HFFc6 (cell line): ENCODE measurements around the gene FOLR2. TPM values are rescaled to one million over a fixed set of nuclear protein-coding genes. Genes with fewer than 3 reads are reported as not detected.

Experiments
- DNase-seq: peaks from one replicate; pipeline ENCODE4 v3.0.0-alpha.2; 2018
- H3K27ac Mint-ChIP-seq: 2 replicates; pipeline ENCODE4 v1.8.0; 2020; ENCODE audit warnings: mild to moderate bottlenecking, mixed read lengths
- H3K27me3 Mint-ChIP-seq: 2 replicates; pipeline ENCODE4 v1.8.0; 2021; ENCODE audit warnings: mild to moderate bottlenecking, moderate library complexity, mixed read lengths; ENCODE audit not compliant: insufficient read depth
- H3K36me3 Mint-ChIP-seq: 2 replicates; pipeline ENCODE4 v1.8.0; 2021; ENCODE audit warnings: low read depth, mixed read lengths
- H3K4me1 Mint-ChIP-seq: 2 replicates; pipeline ENCODE4 v1.8.0; 2020; ENCODE audit warnings: low read depth, mixed read lengths
- H3K4me3 Mint-ChIP-seq: 2 replicates; pipeline ENCODE4 v1.8.0; 2020; ENCODE audit warnings: mild to moderate bottlenecking, moderate library complexity, mixed read lengths
- H3K9me3 Mint-ChIP-seq: 2 replicates; pipeline ENCODE4 v1.8.0; 2020; ENCODE audit warnings: mild to moderate bottlenecking, mixed read lengths
- CTCF ChIP-seq: fragments of 200-600 bp; sonication (generic); IDR thresholded peaks from 2 replicates; pipeline ENCODE4 v1.5.0; 2021; ENCODE audit warnings: antibody characterized with exemption, mild to moderate bottlenecking
- total RNA-seq, 6 experiments: library from RNA; stranded (reverse); fragmentation: NEBNext Ultra II Directional; extraction: Animal tissue kit (Norgen Biotek cat#: 25700); gene quantifications; 2 replicates in 1 of 6; 3 replicates in 5 of 6; pipeline ENCODE4 v1.2.3, GENCODE V29; 2021

Gene FOLR2
- total RNA-seq, 6 experiments from 2014 or later, result not detected

GRCh38 chr11:72230764-72231365 lies 14.3 kb downstream of the FOLR2 start:
- no peak for DNase-seq
- Mint-ChIP-seq H3K27ac (no peak overlapping the region), H3K4me1 (peaks cover 6% of the 10 kb centered on the region; the same call in 1 of the 2 replicates), H3K9me3 (no peaks in the 10 kb centered on the region), H3K36me3 (peaks cover 32% of the 10 kb centered on the region), H3K27me3 (no peaks in the 10 kb centered on the region), H3K4me3 (no peak overlapping the region)
- TF ChIP-seq CTCF, result no peak

GRCh38 chr11:72231396-72232259 lies 15.0 kb downstream of the FOLR2 start:
- Mint-ChIP-seq H3K36me3 (peaks cover 32% of the 10 kb centered on the region), H3K27ac (no peak overlapping the region; the same call in 1 of the 2 replicates)
- no peak for TF ChIP-seq CTCF

GRCh38 chr11:72232260-72233055 lies 15.9 kb downstream of the FOLR2 start:
- Mint-ChIP-seq H3K27me3 (no peaks in the 10 kb centered on the region; the same call in 1 of the 2 replicates), H3K27ac (peak overlapping the region; percentile 33; the same call in 1 of the 2 replicates), H3K4me3 (no peak overlapping the region), H3K36me3 (peaks cover 32% of the 10 kb centered on the region), H3K9me3 (no peaks in the 10 kb centered on the region), H3K4me1 (no peaks in the 10 kb centered on the region)
- DNase-seq, result no peak
- no peak for TF ChIP-seq CTCF

More at GRCh38 chr11:72231396-72232259, 15.0 kb downstream of the FOLR2 start:
- Mint-ChIP-seq H3K27me3 (no peaks in the 10 kb centered on the region; the same call in 1 of the 2 replicates), H3K4me1 (no peaks in the 10 kb centered on the region; the same call in 1 of the 2 replicates), H3K4me3 (no peak overlapping the region), H3K9me3 (no peaks in the 10 kb centered on the region)
- DNase-seq, result no peak

GRCh38 chr11:72233056-72233772 lies 16.6 kb downstream of the FOLR2 start:
- Mint-ChIP-seq H3K4me3 (no peak overlapping the region), H3K27ac (no peak overlapping the region), H3K9me3 (no peaks in the 10 kb centered on the region), H3K36me3 (peaks cover 34% of the 10 kb centered on the region), H3K27me3 (no peaks in the 10 kb centered on the region; the same call in 1 of the 2 replicates), H3K4me1 (peaks cover 1% of the 10 kb centered on the region; the same call in 1 of the 2 replicates)
- no peak for TF ChIP-seq CTCF
- no peak for DNase-seq
